GM21529 (cell line): Measurements from ENCODE around the gene NSF.
"Not testable (repeated sequence)": the region's sequence is repeated elsewhere in the genome, so short reads cannot be mapped to it uniquely, and the experiment has no call there.

Experiments used
- ATAC-seq: cut with Tn5 transposase; IDR thresholded peaks from one replicate; pipeline ENCODE4 v1.9.1; 2021; ENCODE audit not compliant: unreplicated experiment

NSF gene

GRCh38 chr17:46696522-46696921, 106.1 kb downstream of the NSF start:
- not testable (repeated sequence) for ATAC-seq

GRCh38 chr17:46699014-46699413, 108.5 kb downstream of the NSF start:
- not testable (repeated sequence) for ATAC-seq

GRCh38 chr17:46717999-46718398, 127.5 kb downstream of the NSF start:
- ATAC-seq, result no peak

GRCh38 chr17:46719891-46720290, 129.4 kb downstream of the NSF start:
- no peak for ATAC-seq

- no peak for ATAC-seq
These were observed 129.9 kb downstream of the NSF start for GRCh38 chr17:46720408-46720807.

GRCh38 chr17:46722662-46723285, 132.3 kb downstream of the NSF start:
- ATAC-seq, result no peak

GRCh38 chr17:46726206-46726605, 135.7 kb downstream of the NSF start:
- no peak for ATAC-seq

GRCh38 chr17:46727572-46728348, 137.3 kb downstream of the NSF start:
- no peak for ATAC-seq

GRCh38 chr17:46730026-46730425, 139.6 kb downstream of the NSF start:
- ATAC-seq, result no peak

- ATAC-seq, result no peak
These were observed 140.2 kb downstream of the NSF start for GRCh38 chr17:46730679-46731078.

- no peak for ATAC-seq
These were observed 141.7 kb downstream of the NSF start for GRCh38 chr17:46732160-46732559.

- ATAC-seq, result no peak
These were observed 142.4 kb downstream of the NSF start for GRCh38 chr17:46732754-46733398.

GRCh38 chr17:46733837-46734475, 143.5 kb downstream of the NSF start:
- ATAC-seq, result no peak

GRCh38 chr17:46736100-46736499, 145.6 kb downstream of the NSF start:
- ATAC-seq, result no peak

- no peak for ATAC-seq
These were observed 146.9 kb downstream of the NSF start for GRCh38 chr17:46737326-46737725.

- ATAC-seq, result no peak
These were observed 148.1 kb downstream of the NSF start for GRCh38 chr17:46738544-46738943.

GRCh38 chr17:46739982-46740381, 149.5 kb downstream of the NSF start:
- no peak for ATAC-seq

- no peak for ATAC-seq
These were observed 150.8 kb downstream of the NSF start for GRCh38 chr17:46741122-46741730.

GRCh38 chr17:46742565-46743270, 152.2 kb downstream of the NSF start:
- no peak for ATAC-seq

- no peak for ATAC-seq
These were observed 154.0 kb downstream of the NSF start for GRCh38 chr17:46744441-46744840.

- ATAC-seq, result no peak
These were observed 154.9 kb downstream of the NSF start for GRCh38 chr17:46745376-46745775.
